ENCODE data around the gene PTPRZ1. TPM values are rescaled to one million over a fixed set of nuclear protein-coding genes. Genes with fewer than 3 reads are reported as not detected.

The PTPRZ1 gene
- total and polyA plus RNA-seq, 2 of the 13 experiments (the other 11 are each of a cell fraction or from before 2014, with no cell fraction given) = not detected

- ChIA-PET POLR2A (no interaction called here), CTCF (ENCODE audit: low intra/inter-chr PET ratio, low total read pairs) (no interaction called here)
- 12% methylated on average over 4 of the region's 4 CpGs for WGBS (ENCODE audit: low lambda C conversion rate)
- FAIRE-seq = no peak
- H3K36me3 ChIP-seq (replicated peaks in 1 of 2; ENCODE audit: control insufficient read depth in 1 of 2, insufficient read depth in 2 of 2, low read length in 2 of 2) = no peaks in the 10 kb centered on the region
- no peaks in the 10 kb centered on the region; a peak in 1 of 5 replicates for H3K27me3 ChIP-seq (ENCODE audit: control insufficient read depth in 1 of 2, insufficient read depth in 2 of 2, low read length in 2 of 2)
- DNase-seq (ENCODE audit: low spot score) = no peak
- H3K4me2 ChIP-seq (ENCODE audit: low read depth, low read length) = no peak overlapping the region
- intact Hi-C loops (cut with micrococcal nuclease; ENCODE audit: unreplicated experiment) (no loop called here), in situ Hi-C loops (cut with HindIII; ENCODE audit: extremely low pct_ligation_motif_present, low pct_unique_long_range_greater_than_20kb) (no loop called here)
- no peak overlapping the region for H3K27ac ChIP-seq (ENCODE audit: extremely low read length, insufficient read depth, low read length)
- no TSS peak for BruUV-seq (replicated peaks)
- no peaks in the 10 kb centered on the region for H4K20me1 ChIP-seq (ENCODE audit: insufficient read depth, low read length)
- H3K4me3 ChIP-seq (replicated peaks in 1 of 3; ENCODE audit: insufficient read depth in 1 of 3, low read depth in 2 of 3, low read length in 3 of 3) = no peak overlapping the region
- H3K4me1 ChIP-seq (ENCODE audit: insufficient read depth, low read length) = no peaks in the 10 kb centered on the region
- H3K9me3 ChIP-seq (ENCODE audit: low read length) = no peaks in the 10 kb centered on the region
- no peak overlapping the region for H3K9ac ChIP-seq (ENCODE audit: insufficient read depth, low read depth, low read length)
- no peak overlapping the region for H2AFZ ChIP-seq (ENCODE audit: low read length)
- ATAC-seq = no peak
- H3K79me2 ChIP-seq (ENCODE audit: insufficient read depth, low read length) = no peaks in the 10 kb centered on the region
- TF ChIP-seq KMT2A (CRISPR knock-in tag; IDR thresholded peaks at IDR 0.05) (no peak), LCORL (IDR thresholded peaks at IDR 0.05) (no peak), LCORL (CRISPR knock-in tag; IDR thresholded peaks at IDR 0.05) (no peak), ZNF83 (CRISPR knock-in tag; IDR thresholded peaks at IDR 0.05; ENCODE audit: borderline replicate concordance) (no peak), SMAD1 (CRISPR knock-in tag; IDR thresholded peaks at IDR 0.05; ENCODE audit: borderline replicate concordance, low read depth) (no peak), PREB (CRISPR knock-in tag; IDR thresholded peaks at IDR 0.05) (no peak)
Measured at GRCh38 chr7:121847041-121847440, 25.9 kb upstream of the PTPRZ1 start.

GRCh38 chr7:121853307-121853706 lies 19.7 kb upstream of the PTPRZ1 start:
- intact Hi-C loops (cut with micrococcal nuclease; ENCODE audit: unreplicated experiment) (loop anchor here (5.0 kb wide), 1 partner anchor 51 kb away; no protein-coding TSS in a partner anchor), in situ Hi-C loops (cut with HindIII; ENCODE audit: extremely low pct_ligation_motif_present, low pct_unique_long_range_greater_than_20kb) (no loop called here)
- Histone ChIP-seq H3K9ac (ENCODE audit: insufficient read depth, low read depth, low read length) (no peak overlapping the region), H4K20me1 (ENCODE audit: insufficient read depth, low read length) (no peaks in the 10 kb centered on the region), H2AFZ (ENCODE audit: low read length) (no peak overlapping the region), H3K36me3 (replicated peaks in 1 of 2; ENCODE audit: control insufficient read depth in 1 of 2, insufficient read depth in 2 of 2, low read length in 2 of 2) (no peaks in the 10 kb centered on the region), H3K4me1 (ENCODE audit: insufficient read depth, low read length) (no peaks in the 10 kb centered on the region), H3K27ac (ENCODE audit: extremely low read length, insufficient read depth, low read length) (no peak overlapping the region), H3K4me2 (ENCODE audit: low read depth, low read length) (no peak overlapping the region), H3K4me3 (replicated peaks in 1 of 3; ENCODE audit: insufficient read depth in 1 of 3, low read depth in 2 of 3, low read length in 3 of 3) (no peak overlapping the region), H3K27me3 (ENCODE audit: control insufficient read depth in 1 of 2, insufficient read depth in 2 of 2, low read length in 2 of 2) (no peaks in the 10 kb centered on the region), H3K9me3 (ENCODE audit: low read length) (no peaks in the 10 kb centered on the region), H3K79me2 (ENCODE audit: insufficient read depth, low read length) (no peaks in the 10 kb centered on the region)
- POLR2A ChIA-PET = no interaction called here
- FAIRE-seq (no peak), DNase-seq (ENCODE audit: low spot score) (no peak), ATAC-seq (no peak)
- CTCF ChIA-PET (ENCODE audit: low intra/inter-chr PET ratio, low total read pairs) = no interaction called here
- WGBS (ENCODE audit: low lambda C conversion rate) = 1% methylated on average over 2 of the region's 2 CpGs
- BruUV-seq (replicated peaks) = no TSS peak
- TF ChIP-seq RNF2 (conservative IDR thresholded peaks at IDR 0.05; ENCODE audit: low read depth) (no peak), PITX1 (CRISPR knock-in tag; IDR thresholded peaks at IDR 0.05) (no peak), KDM1A (CRISPR knock-in tag; IDR thresholded peaks at IDR 0.05) (no peak), ZNF790 (CRISPR knock-in tag; IDR thresholded peaks at IDR 0.05; ENCODE audit: borderline replicate concordance) (no peak), MIER3 (CRISPR knock-in tag; IDR thresholded peaks at IDR 0.05; ENCODE audit: borderline replicate concordance) (no peak), ETS1 (CRISPR knock-in tag; IDR thresholded peaks at IDR 0.05) (no peak), ZNF232 (CRISPR knock-in tag; IDR thresholded peaks at IDR 0.05; ENCODE audit: borderline replicate concordance) (no peak), KDM3A (CRISPR knock-in tag; IDR thresholded peaks at IDR 0.05; ENCODE audit: low read depth) (no peak), PCBP2 (optimal IDR thresholded peaks at IDR 0.05; ENCODE audit: low read depth, low read length, poor library complexity, severe bottlenecking) (no peak), NCOR1 (IDR thresholded peaks at IDR 0.05; ENCODE audit: borderline replicate concordance, low read length) (no peak), FOXA3 (CRISPR knock-in tag; IDR thresholded peaks at IDR 0.05) (no peak)
